ENCODE data around the gene PGM1.
A peak's percentile ranks its signal among the peaks of the same experiment; 100 is the strongest.

DNA sequence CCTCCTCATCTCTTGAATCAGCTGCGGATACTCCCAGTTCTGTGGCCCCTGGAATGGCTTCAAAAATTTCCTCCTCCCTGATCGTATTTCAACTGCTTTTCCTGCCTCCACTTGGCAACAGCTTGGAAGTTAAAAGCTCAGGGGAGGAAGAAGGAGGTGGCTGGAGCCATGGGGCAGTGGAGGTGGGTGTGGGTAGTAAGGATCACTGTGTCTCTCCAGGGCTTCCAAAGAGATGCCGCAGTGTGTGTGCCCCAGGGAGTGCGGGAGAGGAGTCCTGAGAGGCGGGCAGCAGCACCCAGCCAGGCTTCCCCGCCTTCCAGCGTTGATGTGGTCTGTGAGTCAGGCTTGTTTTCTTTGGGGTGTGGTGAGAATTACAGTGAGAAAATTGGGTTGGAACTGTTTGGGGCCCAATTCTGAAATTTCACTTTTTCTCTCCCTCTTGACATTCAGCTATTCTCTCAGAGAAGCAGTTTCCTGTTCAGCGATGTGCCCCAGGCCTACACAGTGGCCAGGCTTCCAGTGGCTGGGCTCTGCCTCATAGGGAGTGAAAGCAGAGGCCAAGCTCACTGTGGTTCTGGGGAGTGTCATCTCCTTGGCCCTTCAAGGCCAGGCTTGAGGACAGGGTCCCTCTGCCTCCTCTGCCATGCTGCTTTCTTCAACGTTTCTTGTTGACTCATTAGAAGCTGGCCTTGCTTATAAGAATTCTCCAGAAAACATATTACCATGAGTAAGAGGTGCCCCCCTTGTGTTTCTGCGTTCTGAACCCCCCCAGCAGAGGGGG is 69.0 kb downstream of the PGM1 start:
- TF ChIP-seq, protein P1, sequence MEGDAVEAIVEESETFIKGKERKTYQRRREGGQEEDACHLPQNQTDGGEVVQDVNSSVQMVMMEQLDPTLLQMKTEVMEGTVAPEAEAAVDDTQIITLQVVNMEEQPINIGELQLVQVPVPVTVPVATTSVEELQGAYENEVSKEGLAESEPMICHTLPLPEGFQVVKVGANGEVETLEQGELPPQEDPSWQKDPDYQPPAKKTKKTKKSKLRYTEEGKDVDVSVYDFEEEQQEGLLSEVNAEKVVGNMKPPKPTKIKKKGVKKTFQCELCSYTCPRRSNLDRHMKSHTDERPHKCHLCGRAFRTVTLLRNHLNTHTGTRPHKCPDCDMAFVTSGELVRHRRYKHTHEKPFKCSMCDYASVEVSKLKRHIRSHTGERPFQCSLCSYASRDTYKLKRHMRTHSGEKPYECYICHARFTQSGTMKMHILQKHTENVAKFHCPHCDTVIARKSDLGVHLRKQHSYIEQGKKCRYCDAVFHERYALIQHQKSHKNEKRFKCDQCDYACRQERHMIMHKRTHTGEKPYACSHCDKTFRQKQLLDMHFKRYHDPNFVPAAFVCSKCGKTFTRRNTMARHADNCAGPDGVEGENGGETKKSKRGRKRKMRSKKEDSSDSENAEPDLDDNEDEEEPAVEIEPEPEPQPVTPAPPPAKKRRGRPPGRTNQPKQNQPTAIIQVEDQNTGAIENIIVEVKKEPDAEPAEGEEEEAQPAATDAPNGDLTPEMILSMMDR (IDR thresholded peaks at IDR 0.05) = no peak
- TF ChIP-seq POLR2A (IDR thresholded peaks at IDR 0.05) = no peak
- TF ChIP-seq EP300 (IDR thresholded peaks at IDR 0.05) = peak in 1 of 2 donors; percentile 8
